Breast epithelium (tissue), 3 donors: ENCODE results near the gene CEP126.
"Not testable (repeated sequence)": the region's sequence is repeated elsewhere in the genome, so short reads cannot be mapped to it uniquely, and the experiment has no call there.

Experiments
- CTCF ChIP-seq, 3 donors: fragments of 450-650 bp; IDR thresholded peaks; one replicate each; pipeline ENCODE4 v1.5.1; 2016 to 2017; ENCODE audit warnings: antibody characterized with exemption in 3 of 3, mild to moderate bottlenecking in 3 of 3, moderate library complexity in 3 of 3
- POLR2A ChIP-seq: fragments of 450-650 bp; IDR thresholded peaks from one replicate; pipeline ENCODE4 v1.6.1; 2016; ENCODE audit warnings: antibody characterized with exemption, mild to moderate bottlenecking, moderate library complexity

- TF ChIP-seq CTCF (IDR thresholded peaks at IDR 0.05); POLR2A: not testable (repeated sequence)
Measured at GRCh38 chr11:101964200-101964599, 49.4 kb downstream of the CEP126 start.
